BJ (cell line): ENCODE data around the gene PTGER1. TPM values are rescaled to one million over a fixed set of nuclear protein-coding genes. Genes with fewer than 3 reads are reported as not detected.

Experiments
- CTCF ChIA-PET: fragments of 350-600 bp; formaldehyde crosslinking; extraction: SDS; loops from one replicate; lab custom pipeline; 2021; ENCODE audit warnings: antibody characterized with exemption, inconsistent platforms; lab: Yijun Ruan, JAX
- POLR2A ChIA-PET: fragments of 300-600 bp; sonication (Branson Sonifier 250); formaldehyde crosslinking; extraction: SDS; loops from one replicate; lab custom pipeline; 2021; ENCODE audit warnings: antibody characterized with exemption; lab: Charles Lee
- DNase-seq: peaks from one replicate; pipeline ENCODE4 v3.0.0-alpha.2; 2011; ENCODE audit warnings: low read depth
- H3K27me3 ChIP-seq: 2 replicates; pipeline ENCODE4 v1.6.0; 2011; ENCODE audit warnings: low read length; ENCODE audit not compliant: control insufficient read depth, insufficient read depth
- H3K36me3 ChIP-seq: 2 replicates; pipeline ENCODE4 v1.5.1; 2011; ENCODE audit warnings: low read length; ENCODE audit not compliant: control insufficient read depth, insufficient read depth
- H3K4me3 ChIP-seq: 2 replicates; pipeline ENCODE4 v1.5.1; 2011; ENCODE audit warnings: low read depth, mild to moderate bottlenecking, control low read depth, low read length
- polyA plus RNA-seq: library from polyadenylated mRNA; depleted of rRNA; stranded (reverse); fragments of >200 nt; gene quantifications from 2 replicates; pipeline ENCODE4 v1.2.3, GENCODE V29; 2011; rRNA removed
- small RNA-seq: library from RNA; depleted of rRNA; stranded (forward); fragments of <200 nt; gene quantifications from one replicate; pipeline ENCODE3, GENCODE V24; 2012; ENCODE audit warnings: low replicate concordance, low read depth; ENCODE audit not compliant: insufficient read length
- TF ChIP-seq, protein P1 (sequence below): IDR thresholded peaks from 2 replicates; pipeline ENCODE4 v1.5.1; 2011; ENCODE audit warnings: low read depth, mild to moderate bottlenecking, control low read depth, inconsistent platforms, low read length, moderate library complexity; ENCODE audit not compliant: insufficient read depth

PTGER1 gene
- polyA plus RNA-seq, 1 experiment = 0.63 TPM

DNA sequence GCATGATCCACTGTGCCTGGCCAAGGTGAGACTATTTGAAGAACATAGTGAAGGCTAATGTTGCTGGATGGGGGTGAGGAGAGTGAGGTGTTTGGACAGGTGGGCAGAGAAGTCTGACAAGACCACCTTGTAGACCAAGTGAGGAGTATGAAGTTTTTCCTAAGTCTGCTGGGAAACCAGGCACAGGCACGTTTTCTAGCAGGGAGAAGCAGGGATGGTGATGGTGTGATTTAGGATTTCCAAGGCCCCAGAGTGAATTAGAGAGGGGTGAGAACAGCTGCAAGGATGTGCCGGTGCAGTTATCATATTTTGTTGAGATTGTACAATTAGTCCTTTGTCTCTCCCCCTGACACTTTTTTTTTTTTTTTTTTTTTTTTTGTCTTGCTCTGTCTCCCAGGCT is 47.7 kb downstream of the PTGER1 start:
- no peak for DNase-seq
- CTCF ChIA-PET = interaction anchor here (0.8 kb wide), 1 partner anchor 78 kb away, joined by 3 read pairs; no protein-coding TSS in a partner anchor
- H3K4me3 ChIP-seq = no peak overlapping the region
- H3K36me3 ChIP-seq = no peaks in the 10 kb centered on the region
- no peaks in the 10 kb centered on the region for H3K27me3 ChIP-seq
- POLR2A ChIA-PET = no interaction called here
- TF ChIP-seq, protein P1, sequence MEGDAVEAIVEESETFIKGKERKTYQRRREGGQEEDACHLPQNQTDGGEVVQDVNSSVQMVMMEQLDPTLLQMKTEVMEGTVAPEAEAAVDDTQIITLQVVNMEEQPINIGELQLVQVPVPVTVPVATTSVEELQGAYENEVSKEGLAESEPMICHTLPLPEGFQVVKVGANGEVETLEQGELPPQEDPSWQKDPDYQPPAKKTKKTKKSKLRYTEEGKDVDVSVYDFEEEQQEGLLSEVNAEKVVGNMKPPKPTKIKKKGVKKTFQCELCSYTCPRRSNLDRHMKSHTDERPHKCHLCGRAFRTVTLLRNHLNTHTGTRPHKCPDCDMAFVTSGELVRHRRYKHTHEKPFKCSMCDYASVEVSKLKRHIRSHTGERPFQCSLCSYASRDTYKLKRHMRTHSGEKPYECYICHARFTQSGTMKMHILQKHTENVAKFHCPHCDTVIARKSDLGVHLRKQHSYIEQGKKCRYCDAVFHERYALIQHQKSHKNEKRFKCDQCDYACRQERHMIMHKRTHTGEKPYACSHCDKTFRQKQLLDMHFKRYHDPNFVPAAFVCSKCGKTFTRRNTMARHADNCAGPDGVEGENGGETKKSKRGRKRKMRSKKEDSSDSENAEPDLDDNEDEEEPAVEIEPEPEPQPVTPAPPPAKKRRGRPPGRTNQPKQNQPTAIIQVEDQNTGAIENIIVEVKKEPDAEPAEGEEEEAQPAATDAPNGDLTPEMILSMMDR = no peak

DNA sequence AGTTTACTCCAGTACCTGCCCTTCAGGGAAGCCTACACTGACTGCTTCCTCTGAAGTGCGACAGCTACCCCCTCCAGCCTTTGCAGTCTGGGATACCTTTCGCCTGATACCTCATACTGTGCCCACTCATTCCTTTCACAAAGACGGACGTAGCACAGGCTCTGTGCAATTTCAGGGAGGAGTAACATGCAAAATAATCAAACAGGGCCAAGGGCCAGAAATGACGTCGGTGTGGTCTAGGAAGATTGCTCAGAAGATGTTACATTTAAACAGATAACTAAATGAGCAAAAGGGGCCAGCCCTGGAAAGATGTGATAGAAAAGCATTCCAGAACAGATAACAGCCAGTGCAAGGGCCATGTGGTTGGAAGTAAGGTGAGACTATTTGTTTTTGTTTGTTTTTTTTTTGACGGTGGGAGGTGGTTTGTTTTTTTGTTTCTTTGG is 49.4 kb downstream of the PTGER1 start:
- POLR2A ChIA-PET = no interaction called here
- H3K4me3 ChIP-seq = no peak overlapping the region
- DNase-seq = no peak
- CTCF ChIA-PET = interaction anchor here (1.2 to 1.3 kb wide), 2 partner anchors 20 to 149 kb away, joined by 3 read pairs; no protein-coding TSS in a partner anchor
- no peaks in the 10 kb centered on the region for H3K27me3 ChIP-seq
- TF ChIP-seq, protein P1 = no peak
- H3K36me3 ChIP-seq = no peaks in the 10 kb centered on the region

Small RNAs within 50 kb of the gene (small RNA-seq; reads per million reads assigned to genes)
- not detected for gene SNRPGP15

Other genes starting within 250 kb of the PTGER1 start
- gene ADGRE5, start 93.9 kb downstream of the PTGER1 start, polyA plus RNA-seq = 27.1 and 64.4 TPM in 2 replicates
- gene DDX39A, start 56.0 kb downstream of the PTGER1 start, polyA plus RNA-seq = 37.9 and 64.0 TPM in 2 replicates
- gene PKN1, start 42.0 kb downstream of the PTGER1 start, polyA plus RNA-seq = 73.5 and 117 TPM in 2 replicates
- 92.3 and 119 TPM in 2 replicates for gene GIPC1, start 20.8 kb upstream of the PTGER1 start, polyA plus RNA-seq
- 114 and 133 TPM in 2 replicates for gene DNAJB1, start 43.0 kb upstream of the PTGER1 start, polyA plus RNA-seq
- 63.2 and 95.9 TPM in 2 replicates for gene TECR, start 54.2 kb upstream of the PTGER1 start, polyA plus RNA-seq
- 135 and 147 TPM in 2 replicates for gene NDUFB7, start 96.7 kb upstream of the PTGER1 start, polyA plus RNA-seq
- not detected in 2 replicates for gene CLEC17A, start 107.7 kb upstream of the PTGER1 start, polyA plus RNA-seq
- not detected in 2 replicates for gene ADGRE3, start 199.5 kb upstream of the PTGER1 start, polyA plus RNA-seq
- gene ZNF333, start 214.7 kb upstream of the PTGER1 start, polyA plus RNA-seq = 12.2 and 16.4 TPM in 2 replicates